Lower leg skin (tissue), 3 donors: ENCODE measurements around the gene NPAS3.

Source experiments
- CTCF ChIP-seq, 3 donors: fragments of 450-650 bp; IDR thresholded peaks; one replicate each; pipeline ENCODE4 v1.5.1; 2016; ENCODE audit warnings: antibody characterized with exemption in 3 of 3, mild to moderate bottlenecking in 3 of 3, moderate library complexity in 2 of 3
- POLR2A ChIP-seq, 2 donors: fragments of 450-650 bp; IDR thresholded peaks; one replicate each; pipeline ENCODE4 v1.6.1; 2016 to 2017; ENCODE audit warnings: antibody characterized with exemption in 2 of 2, mild to moderate bottlenecking in 1 of 2, moderate library complexity in 1 of 2

- TF ChIP-seq CTCF (IDR thresholded peaks at IDR 0.05) (no peak), POLR2A (IDR thresholded peaks at IDR 0.05) (no peak)
Measured at GRCh38 chr14:33660248-33660647, 721.6 kb downstream of the NPAS3 start.
